Stimulated activated CD8-positive, alpha-beta memory T cell treated with anti-CD3 and anti-CD28 coated beads, Interleukin-12 subunit alpha, Interleukin-12 subunit beta, amount 100 ng/mL, for 4 hours (primary cell): Measurements from ENCODE around the gene NGF.

ENCODE experiments used
- DNase-seq: peaks from one replicate; pipeline ENCODE4 v3.0.0-alpha.2; 2020; ENCODE audit warnings: low read depth

The NGF gene

GRCh38 chr1:115280064-115280463 lies 58.0 kb downstream of the NGF start:
- DNase-seq: no peak

GRCh38 chr1:115278211-115278610 lies 59.8 kb downstream of the NGF start:
- no peak for DNase-seq

- no peak for DNase-seq
Measured at GRCh38 chr1:115277276-115277675, 60.8 kb downstream of the NGF start.

GRCh38 chr1:115275216-115275615 lies 62.8 kb downstream of the NGF start:
- no peak for DNase-seq

GRCh38 chr1:115274467-115274866 lies 63.6 kb downstream of the NGF start:
- DNase-seq: no peak

- DNase-seq: no peak
Measured at GRCh38 chr1:115266729-115267421, 71.2 kb downstream of the NGF start.

- no peak for DNase-seq
Measured at GRCh38 chr1:115265099-115265498, 73.0 kb downstream of the NGF start.

GRCh38 chr1:115262886-115263285 lies 75.2 kb downstream of the NGF start:
- DNase-seq: no peak

- no peak for DNase-seq
Measured at GRCh38 chr1:115261496-115261895, 76.6 kb downstream of the NGF start.

- DNase-seq: no peak
Measured at GRCh38 chr1:115258302-115258866, 79.7 kb downstream of the NGF start.

GRCh38 chr1:115257591-115257990 lies 80.5 kb downstream of the NGF start:
- DNase-seq: no peak

GRCh38 chr1:115255154-115255553 lies 82.9 kb downstream of the NGF start:
- no peak for DNase-seq

GRCh38 chr1:115252585-115252984 lies 85.5 kb downstream of the NGF start:
- no peak for DNase-seq

GRCh38 chr1:115251856-115252255 lies 86.2 kb downstream of the NGF start:
- no peak for DNase-seq

GRCh38 chr1:115251340-115251748 lies 86.7 kb downstream of the NGF start:
- no peak for DNase-seq

- DNase-seq: no peak
Measured at GRCh38 chr1:115246526-115246925, 91.5 kb downstream of the NGF start.

- DNase-seq: no peak
Measured at GRCh38 chr1:115245227-115245626, 92.8 kb downstream of the NGF start.

- no peak for DNase-seq
Measured at GRCh38 chr1:115242543-115242942, 95.5 kb downstream of the NGF start.

GRCh38 chr1:115241309-115241708 lies 96.7 kb downstream of the NGF start:
- DNase-seq: no peak

- no peak for DNase-seq
Measured at GRCh38 chr1:115240297-115240696, 97.8 kb downstream of the NGF start.

- DNase-seq: no peak
Measured at GRCh38 chr1:115239426-115239825, 98.6 kb downstream of the NGF start.

GRCh38 chr1:115239148-115239422 lies 99.0 kb downstream of the NGF start:
- DNase-seq: no peak

- DNase-seq: no peak
Measured at GRCh38 chr1:115238336-115239147, 99.5 kb downstream of the NGF start.

GRCh38 chr1:115237507-115237906 lies 100.5 kb downstream of the NGF start:
- no peak for DNase-seq
